ENCODE data around the gene RLF.
"Not testable (repeated sequence)": the region's sequence is repeated elsewhere in the genome, so short reads cannot be mapped to it uniquely, and the experiment has no call there.

RLF gene

DNA sequence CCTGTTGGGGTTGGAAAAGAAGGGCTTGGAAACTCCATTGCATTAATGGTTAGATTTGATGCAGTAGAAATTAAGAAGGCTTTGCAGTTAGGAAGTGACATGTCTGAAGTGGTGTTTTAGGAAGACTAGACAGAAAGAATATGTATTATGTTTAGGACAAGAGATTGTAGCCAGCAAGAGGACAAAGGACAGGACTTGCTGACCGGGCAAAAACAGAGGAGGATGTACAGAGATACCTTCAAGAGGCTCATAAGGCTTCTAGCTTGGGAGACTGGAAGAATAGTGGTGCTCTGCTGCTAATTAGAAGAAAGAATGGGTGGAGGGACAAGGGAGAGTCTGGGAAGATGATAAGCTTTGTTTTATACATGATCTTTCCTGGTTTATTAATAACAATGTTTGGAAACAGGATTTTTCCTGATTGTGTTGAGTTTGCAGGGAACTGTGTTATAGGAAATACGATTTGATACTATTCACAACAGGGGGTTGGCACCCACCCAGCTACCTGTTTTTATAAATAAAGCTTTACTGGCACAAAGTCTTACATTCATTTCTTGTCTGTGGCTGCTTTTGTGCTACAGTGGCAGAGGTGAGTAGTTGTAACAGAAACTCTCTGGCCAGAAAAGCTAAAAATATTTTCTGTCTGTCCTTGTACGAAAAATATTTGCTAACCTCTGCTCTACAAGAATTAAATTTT is 49.5 kb downstream of the RLF start:
- H3K27me3 ChIP-seq (ENCODE audit: insufficient read depth, low read length): no peaks in the 10 kb centered on the region
- no peak overlapping the region for H3K9ac ChIP-seq (ENCODE audit: low read depth, low read length)
- H3K27ac ChIP-seq (ENCODE audit: low read depth, low read length): no peak overlapping the region
- 96% methylated on average over 3 of the region's 3 CpGs for WGBS
- H3K4me1 ChIP-seq (ENCODE audit: insufficient read depth, low read length): no peaks in the 10 kb centered on the region
- H3K4me3 ChIP-seq (ENCODE audit: low read length): no peak overlapping the region
- H3K36me3 ChIP-seq (ENCODE audit: insufficient read depth, low read length): peaks cover 64% of the 10 kb centered on the region
- H3K9me3 ChIP-seq (ENCODE audit: insufficient read depth, low read depth, low read length): no peaks in the 10 kb centered on the region

GRCh38 chr1:40218333-40218732 is 57.1 kb downstream of the RLF start:
- Histone ChIP-seq H3K27ac (ENCODE audit: low read depth, low read length) (no peak overlapping the region), H3K27me3 (ENCODE audit: insufficient read depth, low read length) (no peaks in the 10 kb centered on the region), H3K9ac (ENCODE audit: low read depth, low read length) (no peak overlapping the region), H3K9me3 (ENCODE audit: insufficient read depth, low read depth, low read length) (no peaks in the 10 kb centered on the region), H3K4me3 (ENCODE audit: low read length) (no peak overlapping the region), H3K4me1 (ENCODE audit: insufficient read depth, low read length) (no peaks in the 10 kb centered on the region), H3K36me3 (ENCODE audit: insufficient read depth, low read length) (peaks cover 26% of the 10 kb centered on the region)
- 92% methylated on average over 5 of the region's 5 CpGs for WGBS

DNA sequence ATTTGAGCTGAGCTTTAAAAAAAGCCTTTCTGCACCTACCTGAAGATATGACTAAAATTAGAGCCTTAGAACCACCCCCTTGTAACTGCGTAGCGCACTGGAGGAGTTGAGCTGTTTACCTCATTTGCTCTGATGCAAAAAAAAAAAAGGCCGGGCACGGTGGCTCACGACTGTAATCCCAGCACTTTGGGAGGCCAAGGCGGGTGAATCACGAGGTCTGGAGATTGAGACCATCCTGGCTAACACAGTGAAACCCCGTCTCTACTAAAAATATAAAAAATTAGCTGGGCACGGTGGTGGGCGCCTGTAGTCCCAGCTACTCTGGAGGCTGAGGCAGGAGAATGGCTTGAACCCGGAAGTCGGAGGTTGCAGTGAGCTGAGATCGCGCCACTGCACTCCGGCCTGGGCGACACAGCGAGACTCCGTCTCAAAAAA is 60.3 kb downstream of the RLF start:
- not testable (repeated sequence) for H3K27ac ChIP-seq (ENCODE audit: low read depth, low read length); H3K9ac ChIP-seq (ENCODE audit: low read depth, low read length); H3K4me3 ChIP-seq (ENCODE audit: low read length); H3K4me1 ChIP-seq (ENCODE audit: insufficient read depth, low read length); H3K27me3 ChIP-seq (ENCODE audit: insufficient read depth, low read length); H3K9me3 ChIP-seq (ENCODE audit: insufficient read depth, low read depth, low read length)
- WGBS: 95% methylated on average over 18 of the region's 18 CpGs
- H3K36me3 ChIP-seq (ENCODE audit: insufficient read depth, low read length): peaks cover 23% of the 10 kb centered on the region

- Histone ChIP-seq H3K27me3 (ENCODE audit: insufficient read depth, low read length) (no peaks in the 10 kb centered on the region), H3K9me3 (ENCODE audit: insufficient read depth, low read depth, low read length) (no peaks in the 10 kb centered on the region), H3K27ac (ENCODE audit: low read depth, low read length) (no peak overlapping the region), H3K4me1 (ENCODE audit: insufficient read depth, low read length) (no peaks in the 10 kb centered on the region; the same call in 1 of the 2 replicates), H3K36me3 (ENCODE audit: insufficient read depth, low read length) (peaks cover 24% of the 10 kb centered on the region), H3K4me3 (ENCODE audit: low read length) (no peak overlapping the region), H3K9ac (ENCODE audit: low read depth, low read length) (no peak overlapping the region)
- WGBS: 89% methylated on average over 2 of the region's 3 CpGs
These were observed 61.0 kb downstream of the RLF start for GRCh38 chr1:40221977-40222772.

DNA sequence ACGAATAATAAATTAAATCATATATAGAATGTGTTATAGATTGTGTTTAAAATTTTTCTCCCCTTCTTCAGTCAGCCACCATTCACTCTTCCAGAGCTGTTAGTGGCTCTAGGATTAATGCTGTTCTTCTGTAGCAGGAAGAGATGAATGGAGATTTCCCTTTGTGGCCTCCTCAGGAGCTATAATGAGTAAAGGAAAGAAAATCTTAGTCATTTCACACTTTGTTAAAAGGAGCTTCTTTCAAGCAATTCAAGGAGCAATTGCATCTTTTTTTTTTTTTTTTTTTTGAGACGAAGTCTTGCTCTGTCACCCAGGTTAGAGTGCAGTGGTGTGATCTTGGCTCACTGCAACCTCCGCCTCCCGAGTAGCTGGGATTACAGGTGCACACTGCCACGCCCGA is 62.9 kb downstream of the RLF start:
- Histone ChIP-seq H3K4me1 (ENCODE audit: insufficient read depth, low read length) (no peaks in the 10 kb centered on the region; the same call in 1 of the 2 replicates), H3K9me3 (ENCODE audit: insufficient read depth, low read depth, low read length) (no peaks in the 10 kb centered on the region), H3K27ac (ENCODE audit: low read depth, low read length) (no peak overlapping the region), H3K4me3 (ENCODE audit: low read length) (no peak overlapping the region), H3K27me3 (ENCODE audit: insufficient read depth, low read length) (no peaks in the 10 kb centered on the region), H3K36me3 (ENCODE audit: insufficient read depth, low read length) (peaks cover 31% of the 10 kb centered on the region), H3K9ac (ENCODE audit: low read depth, low read length) (no peak overlapping the region)
- WGBS: 97% methylated on average over 5 of the region's 6 CpGs

- 94% methylated on average over 3 of the region's 3 CpGs for WGBS
These were observed 65.0 kb downstream of the RLF start for GRCh38 chr1:40226192-40226591.

DNA sequence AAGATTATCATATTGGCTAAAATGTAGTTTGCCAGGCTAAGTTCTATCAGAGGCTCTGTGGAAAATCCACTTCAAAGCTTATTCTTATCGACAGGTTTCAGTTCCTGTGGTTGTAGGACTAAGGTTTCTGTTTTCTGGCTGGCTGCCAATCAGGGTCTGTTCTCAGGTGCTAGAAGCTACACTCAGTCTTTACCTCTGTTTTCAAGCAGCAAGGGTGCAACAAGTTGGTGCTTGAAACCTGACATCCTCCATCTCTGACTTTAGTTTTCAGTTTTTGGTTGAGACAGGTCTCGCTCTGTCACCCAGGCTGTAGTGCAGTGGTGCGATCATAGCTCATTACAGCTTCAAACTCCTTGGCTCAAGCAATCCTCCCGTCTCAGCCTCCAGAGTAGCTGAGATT is 71.3 kb downstream of the RLF start:
- Histone ChIP-seq H3K36me3 (ENCODE audit: insufficient read depth, low read length) (peaks cover 65% of the 10 kb centered on the region), H3K27ac (ENCODE audit: low read depth, low read length) (no peak overlapping the region)

More at GRCh38 chr1:40226192-40226591, 65.0 kb downstream of the RLF start:
- Histone ChIP-seq H3K4me3 (ENCODE audit: low read length) (no peak overlapping the region), H3K36me3 (ENCODE audit: insufficient read depth, low read length) (peaks cover 38% of the 10 kb centered on the region), H3K9me3 (ENCODE audit: insufficient read depth, low read depth, low read length) (no peaks in the 10 kb centered on the region), H3K27ac (ENCODE audit: low read depth, low read length) (no peak overlapping the region), H3K27me3 (ENCODE audit: insufficient read depth, low read length) (no peaks in the 10 kb centered on the region), H3K9ac (ENCODE audit: low read depth, low read length) (no peak overlapping the region), H3K4me1 (ENCODE audit: insufficient read depth, low read length) (no peaks in the 10 kb centered on the region; the same call in 1 of the 2 replicates)

GRCh38 chr1:40239626-40240025 is 78.4 kb downstream of the RLF start:
- Histone ChIP-seq H3K4me3 (ENCODE audit: low read length) (no peak overlapping the region), H3K9me3 (ENCODE audit: insufficient read depth, low read depth, low read length) (no peaks in the 10 kb centered on the region), H3K27ac (ENCODE audit: low read depth, low read length) (no peak overlapping the region), H3K9ac (ENCODE audit: low read depth, low read length) (no peak overlapping the region), H3K36me3 (ENCODE audit: insufficient read depth, low read length) (peaks cover 52% of the 10 kb centered on the region), H3K27me3 (ENCODE audit: insufficient read depth, low read length) (no peaks in the 10 kb centered on the region), H3K4me1 (ENCODE audit: insufficient read depth, low read length) (no peaks in the 10 kb centered on the region)
- WGBS: 92% methylated on average over 1 of the region's 1 CpG

More for the DNA sequence above, 71.3 kb downstream of the RLF start:
- WGBS: 95% methylated on average over 4 of the region's 4 CpGs
- Histone ChIP-seq H3K4me1 (ENCODE audit: insufficient read depth, low read length) (no peaks in the 10 kb centered on the region), H3K4me3 (ENCODE audit: low read length) (no peak overlapping the region), H3K9me3 (ENCODE audit: insufficient read depth, low read depth, low read length) (no peaks in the 10 kb centered on the region), H3K27me3 (ENCODE audit: insufficient read depth, low read length) (no peaks in the 10 kb centered on the region), H3K9ac (ENCODE audit: low read depth, low read length) (no peak overlapping the region)

DNA sequence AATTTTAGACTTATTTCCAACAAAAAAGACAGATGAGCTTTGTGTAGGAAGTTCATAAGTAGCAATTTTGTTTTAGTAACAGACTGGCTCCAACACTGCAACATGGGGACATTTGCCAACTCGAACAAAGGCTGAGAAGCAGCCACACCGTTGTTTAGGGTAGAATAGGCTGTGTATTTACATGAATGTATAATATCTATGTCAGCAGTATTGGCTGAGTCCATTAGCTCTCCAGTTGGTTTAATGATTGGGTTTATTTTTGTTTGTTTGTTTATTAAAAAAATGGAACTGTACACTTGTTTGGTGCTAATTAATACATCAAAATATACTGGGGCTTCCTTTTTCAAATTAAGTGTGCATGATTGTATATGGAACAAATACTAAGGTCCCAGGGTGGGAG is 79.2 kb downstream of the RLF start:
- peaks cover 47% of the 10 kb centered on the region for H3K36me3 ChIP-seq (ENCODE audit: insufficient read depth, low read length)
- 97% methylated on average over 2 of the region's 2 CpGs for WGBS
- H3K9me3 ChIP-seq (ENCODE audit: insufficient read depth, low read depth, low read length): no peaks in the 10 kb centered on the region
- no peaks in the 10 kb centered on the region for H3K27me3 ChIP-seq (ENCODE audit: insufficient read depth, low read length)
- H3K9ac ChIP-seq (ENCODE audit: low read depth, low read length): no peak overlapping the region
- no peak overlapping the region for H3K27ac ChIP-seq (ENCODE audit: low read depth, low read length)
- H3K4me1 ChIP-seq (ENCODE audit: insufficient read depth, low read length): no peaks in the 10 kb centered on the region
- no peak overlapping the region for H3K4me3 ChIP-seq (ENCODE audit: low read length)

- H3K4me3 ChIP-seq (ENCODE audit: low read length): no peak overlapping the region
- no peak overlapping the region for H3K9ac ChIP-seq (ENCODE audit: low read depth, low read length)
- WGBS: 90% methylated on average over 1 of the region's 1 CpG
- H3K27ac ChIP-seq (ENCODE audit: low read depth, low read length): no peak overlapping the region
- H3K4me1 ChIP-seq (ENCODE audit: insufficient read depth, low read length): no peaks in the 10 kb centered on the region
- no peaks in the 10 kb centered on the region for H3K9me3 ChIP-seq (ENCODE audit: insufficient read depth, low read depth, low read length)
- H3K27me3 ChIP-seq (ENCODE audit: insufficient read depth, low read length): no peaks in the 10 kb centered on the region
- H3K36me3 ChIP-seq (ENCODE audit: insufficient read depth, low read length): peaks cover 38% of the 10 kb centered on the region
These were observed 80.2 kb downstream of the RLF start for GRCh38 chr1:40241362-40241761.

GRCh38 chr1:40243351-40243750 is 82.2 kb downstream of the RLF start:
- H3K27ac ChIP-seq (ENCODE audit: low read depth, low read length): no peak overlapping the region
- no peaks in the 10 kb centered on the region for H3K9me3 ChIP-seq (ENCODE audit: insufficient read depth, low read depth, low read length)
- WGBS: 92% methylated on average over 2 of the region's 2 CpGs
- peaks cover 18% of the 10 kb centered on the region for H3K36me3 ChIP-seq (ENCODE audit: insufficient read depth, low read length)
- no peak overlapping the region for H3K4me3 ChIP-seq (ENCODE audit: low read length)
- H3K9ac ChIP-seq (ENCODE audit: low read depth, low read length): no peak overlapping the region
- H3K27me3 ChIP-seq (ENCODE audit: insufficient read depth, low read length): no peaks in the 10 kb centered on the region
- no peaks in the 10 kb centered on the region for H3K4me1 ChIP-seq (ENCODE audit: insufficient read depth, low read length)
